GM21381 (cell line): ENCODE data around the gene NDRG2.
A peak's percentile ranks its signal among the peaks of the same experiment; 100 is the strongest.

Experiments
- ATAC-seq: cut with Tn5 transposase; IDR thresholded peaks from one replicate; pipeline ENCODE4 v1.9.1; 2021; ENCODE audit warnings: mild to moderate bottlenecking, moderate library complexity; ENCODE audit not compliant: unreplicated experiment

NDRG2 gene

DNA sequence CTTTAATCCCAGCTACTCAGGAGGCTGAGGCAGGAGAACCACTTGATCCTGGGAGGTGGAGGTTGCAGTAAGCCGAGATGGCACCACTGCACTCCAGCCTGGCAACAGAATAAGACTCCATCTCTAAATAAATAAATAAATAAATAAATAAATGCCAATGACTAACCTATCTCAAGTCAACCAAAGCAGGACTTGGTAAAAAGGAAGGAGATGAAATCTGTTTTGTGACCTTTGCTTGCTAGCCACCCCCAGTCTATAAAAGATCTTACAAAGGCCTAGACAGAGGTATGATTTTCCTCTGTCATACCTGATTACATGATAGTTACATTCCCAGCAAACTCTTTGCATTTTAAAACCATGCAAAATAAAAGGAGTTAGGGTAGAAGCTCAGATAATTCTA lies 48.6 kb downstream of the NDRG2 start:
- ATAC-seq, result no peak

- no peak for ATAC-seq
Observed at GRCh38 chr14:20973501-20973900, 51.4 kb downstream of the NDRG2 start.

- ATAC-seq, result peak; percentile 29
Observed at GRCh38 chr14:20971705-20972021, 53.2 kb downstream of the NDRG2 start.

GRCh38 chr14:20970983-20971704 lies 53.7 kb downstream of the NDRG2 start:
- ATAC-seq, result peak; percentile 95

- ATAC-seq, result no peak
Observed at GRCh38 chr14:20970647-20970982, 54.2 kb downstream of the NDRG2 start.

DNA sequence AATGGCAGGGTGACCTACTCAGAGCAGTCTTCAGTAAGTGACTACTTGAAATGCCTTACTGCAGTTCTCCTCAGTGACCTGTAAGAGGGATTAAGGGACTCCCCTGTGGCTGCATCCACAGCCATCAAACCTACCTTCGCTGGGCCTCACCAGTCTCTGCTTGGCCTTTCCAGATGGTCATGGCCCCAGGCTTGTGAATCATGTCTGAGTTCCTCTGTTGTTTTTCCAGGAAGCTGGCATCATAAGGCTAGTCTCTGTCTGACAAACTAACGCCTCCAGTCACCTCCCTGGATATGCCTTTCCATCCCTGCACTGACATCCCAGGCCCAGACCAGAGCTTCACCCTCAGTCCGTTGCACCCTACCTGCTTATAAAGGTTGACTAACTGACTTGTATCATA lies 55.5 kb downstream of the NDRG2 start:
- ATAC-seq, result no peak
